Measurements from ENCODE around the gene PLCB1. TPM values are rescaled to one million over a fixed set of nuclear protein-coding genes. Genes with fewer than 3 reads are reported as not detected.

The PLCB1 gene
- total and polyA plus RNA-seq, 2 donors (not counting 1 experiment from before 2014, with no cell fraction given), result 13.4 to 23.3 TPM

- Histone ChIP-seq H4K20me1 (ENCODE audit: control insufficient read depth, extremely low read depth, insufficient read depth, low read length) (no peaks in the 10 kb centered on the region), H2AFZ (ENCODE audit: low read length) (no peak overlapping the region), H3K79me2 (ENCODE audit: control insufficient read depth, insufficient read depth, low read length) (no peaks in the 10 kb centered on the region), H3K4me2 (ENCODE audit: extremely low read depth, insufficient read depth, low read length) (no peak overlapping the region), H3K4me1 (ENCODE audit: control insufficient read depth, extremely low read depth, insufficient read depth, low read length) (no peaks in the 10 kb centered on the region), H3K27me3 (ENCODE audit: control insufficient read depth, insufficient read depth, low read length) (no peaks in the 10 kb centered on the region), H3K9me3 (ENCODE audit: control insufficient read depth, insufficient read depth, low read depth, low read length) (no peaks in the 10 kb centered on the region), H3K9ac (ENCODE audit: insufficient read depth, low read length) (no peak overlapping the region), H3K36me3 (ENCODE audit: control insufficient read depth, insufficient read depth, low read length) (no peaks in the 10 kb centered on the region), H3K27ac (ENCODE audit: insufficient read depth, low read length) (no peak overlapping the region), H3K4me3 (replicated peaks in 1 of 4; ENCODE audit: control extremely low read depth in 1 of 4, insufficient read depth in 1 of 4, low read depth in 3 of 4, low read length in 4 of 4) (no peak overlapping the region)
- TF ChIP-seq CTCF (conservative IDR thresholded peaks at IDR 0.05 in 1 of 2, IDR thresholded peaks at IDR 0.05 in 1 of 2; ENCODE audit: low read depth in 1 of 2, low read length in 2 of 2) (no peak), EZH2 (IDR thresholded peaks at IDR 0.05; ENCODE audit: low read length, missing control alignments) (no peak)
- DNase-seq (ENCODE audit: low read depth in 2 of 2), result no peak
Observed at GRCh38 chr20:8735014-8735413, 602.9 kb downstream of the PLCB1 start.

- Histone ChIP-seq H3K27ac (ENCODE audit: insufficient read depth, low read length) (no peak overlapping the region), H3K9me3 (ENCODE audit: control insufficient read depth, insufficient read depth, low read depth, low read length) (no peaks in the 10 kb centered on the region), H3K9ac (ENCODE audit: insufficient read depth, low read length) (no peak overlapping the region), H3K79me2 (ENCODE audit: control insufficient read depth, insufficient read depth, low read length) (no peaks in the 10 kb centered on the region), H3K4me2 (ENCODE audit: extremely low read depth, insufficient read depth, low read length) (no peak overlapping the region), H3K4me1 (ENCODE audit: control insufficient read depth, extremely low read depth, insufficient read depth, low read length) (no peaks in the 10 kb centered on the region), H3K36me3 (ENCODE audit: control insufficient read depth, insufficient read depth, low read length) (no peaks in the 10 kb centered on the region), H3K4me3 (replicated peaks in 1 of 4; ENCODE audit: control extremely low read depth in 1 of 4, insufficient read depth in 1 of 4, low read depth in 3 of 4, low read length in 4 of 4) (no peak overlapping the region), H4K20me1 (ENCODE audit: control insufficient read depth, extremely low read depth, insufficient read depth, low read length) (no peaks in the 10 kb centered on the region), H3K27me3 (ENCODE audit: control insufficient read depth, insufficient read depth, low read length) (no peaks in the 10 kb centered on the region), H2AFZ (ENCODE audit: low read length) (no peak overlapping the region)
- DNase-seq (ENCODE audit: low read depth in 2 of 2), result no peak
- TF ChIP-seq EZH2 (IDR thresholded peaks at IDR 0.05; ENCODE audit: low read length, missing control alignments), result no peak
- TF ChIP-seq CTCF (conservative IDR thresholded peaks at IDR 0.05 in 1 of 2, IDR thresholded peaks at IDR 0.05 in 1 of 2; ENCODE audit: low read depth in 1 of 2, low read length in 2 of 2), result no peak
Observed at GRCh38 chr20:8735674-8736073, 603.6 kb downstream of the PLCB1 start.

GRCh38 chr20:8740265-8740664 is 608.2 kb downstream of the PLCB1 start:
- Histone ChIP-seq H3K9me3 (ENCODE audit: control insufficient read depth, insufficient read depth, low read depth, low read length) (no peaks in the 10 kb centered on the region), H3K4me3 (replicated peaks in 1 of 4; ENCODE audit: control extremely low read depth in 1 of 4, insufficient read depth in 1 of 4, low read depth in 3 of 4, low read length in 4 of 4) (no peak overlapping the region), H3K27me3 (ENCODE audit: control insufficient read depth, insufficient read depth, low read length) (no peaks in the 10 kb centered on the region), H3K9ac (ENCODE audit: insufficient read depth, low read length) (no peak overlapping the region), H3K79me2 (ENCODE audit: control insufficient read depth, insufficient read depth, low read length) (no peaks in the 10 kb centered on the region), H3K27ac (ENCODE audit: insufficient read depth, low read length) (no peak overlapping the region), H3K4me2 (ENCODE audit: extremely low read depth, insufficient read depth, low read length) (no peak overlapping the region), H2AFZ (ENCODE audit: low read length) (no peak overlapping the region), H3K36me3 (ENCODE audit: control insufficient read depth, insufficient read depth, low read length) (no peaks in the 10 kb centered on the region), H3K4me1 (ENCODE audit: control insufficient read depth, extremely low read depth, insufficient read depth, low read length) (no peaks in the 10 kb centered on the region), H4K20me1 (ENCODE audit: control insufficient read depth, extremely low read depth, insufficient read depth, low read length) (no peaks in the 10 kb centered on the region)
- DNase-seq (ENCODE audit: low read depth in 2 of 2), result no peak
- TF ChIP-seq CTCF (conservative IDR thresholded peaks at IDR 0.05 in 1 of 2, IDR thresholded peaks at IDR 0.05 in 1 of 2; ENCODE audit: low read depth in 1 of 2, low read length in 2 of 2) (no peak), EZH2 (IDR thresholded peaks at IDR 0.05; ENCODE audit: low read length, missing control alignments) (no peak)
